Endothelial cell of umbilical vein (primary cell): ENCODE results near the gene ZNF92. TPM values are rescaled to one million over a fixed set of nuclear protein-coding genes. Genes with fewer than 3 reads are reported as not detected.
"Not testable (repeated sequence)": the region's sequence is repeated elsewhere in the genome, so short reads cannot be mapped to it uniquely, and the experiment has no call there.

Experiments
- BruUV-seq: library from RNA; stranded (reverse); fragments of 400-500 nt; replicated peaks from 2 replicates; lab custom pipeline; 2021; lab: Mats Ljungman, UMichigan
- CTCF ChIA-PET: fragments of 300-600, 350-600 bp; sonication (Branson Sonifier 250); formaldehyde crosslinking; loops from one replicate; lab custom pipeline; 2021; ENCODE audit warnings: antibody characterized with exemption, inconsistent platforms; lab: Charles Lee
- POLR2A ChIA-PET: fragments of 300-600, 350-600 bp; sonication (Branson Sonifier 250); formaldehyde crosslinking; loops from one replicate; lab custom pipeline; 2021; ENCODE audit warnings: antibody characterized with exemption, inconsistent platforms; lab: Charles Lee
- DNase-seq: peaks from one replicate; pipeline ENCODE4 v3.0.0-alpha.2; 2011; ENCODE audit warnings: low read depth, low spot score
- FAIRE-seq: peaks from 2 replicates; lab custom pipeline; 2011; peaks lifted over from hg19 to GRCh38; lab: Jason Lieb, UNC
- H2AFZ ChIP-seq: 2 replicates; pipeline ENCODE4 v1.6.0; 2012; ENCODE audit warnings: low read depth, low read length, control low read depth, inconsistent platforms
- H3K27ac ChIP-seq: 2 replicates; pipeline ENCODE4 v1.5.1; 2011; ENCODE audit warnings: low read depth, mild to moderate bottlenecking, control low read depth, low read length, moderate library complexity; ENCODE audit not compliant: insufficient read depth
- H3K27me3 ChIP-seq, 2 experiments: 2 replicates each; pipeline versions ENCODE4 v1.6.0 to v1.6.1; 2011; ENCODE audit warnings: low read length in 2 of 2, mixed read lengths in 1 of 2; ENCODE audit not compliant: control insufficient read depth in 2 of 2, insufficient read depth in 2 of 2
- H3K36me3 ChIP-seq, 2 experiments: 2 replicates in 1 of 2; 3 replicates in 1 of 2; pipeline ENCODE4 v1.5.1; 2011; ENCODE audit warnings: low read length in 2 of 2, mild to moderate bottlenecking in 1 of 2, moderate library complexity in 1 of 2; ENCODE audit not compliant: control insufficient read depth in 2 of 2, insufficient read depth in 2 of 2; ENCODE audit errors: extremely low read depth in 1 of 2
- H3K4me1 ChIP-seq: 3 replicates; pipeline ENCODE4 v1.5.1; 2011; ENCODE audit warnings: mild to moderate bottlenecking, low read length; ENCODE audit not compliant: control insufficient read depth, insufficient read depth; ENCODE audit errors: extremely low read depth
- H3K4me2 ChIP-seq: 2 replicates; pipeline ENCODE4 v1.6.1; 2011; ENCODE audit warnings: low read length, control low read depth, mixed read lengths; ENCODE audit not compliant: insufficient read depth
- H3K4me3 ChIP-seq, 3 experiments: fragments of 200-600 bp in 1 of 3; sonication (generic), shearing (Covaris generic) in 1 of 3; replicated peaks in 1 of 3; 2 replicates each; pipeline ENCODE4 v1.5.1; 2011 to 2016; ENCODE audit warnings: control low read depth in 3 of 3, low read length in 3 of 3, mild to moderate bottlenecking in 2 of 3, inconsistent platforms in 1 of 3, low read depth in 1 of 3, moderate library complexity in 1 of 3; ENCODE audit not compliant: insufficient read depth in 1 of 3
- H3K79me2 ChIP-seq: 2 replicates; pipeline ENCODE4 v1.6.0; 2012; ENCODE audit warnings: low read length, inconsistent platforms; ENCODE audit not compliant: control insufficient read depth, insufficient read depth
- H3K9ac ChIP-seq: replicated peaks from 2 replicates; pipeline ENCODE3; 2011; ENCODE audit warnings: low read length, control low read depth; ENCODE audit not compliant: insufficient read depth; ENCODE audit errors: extremely low read depth
- H3K9me1 ChIP-seq: replicated peaks from 3 replicates; pipeline ENCODE4 v1.6.0; 2011; ENCODE audit warnings: mild to moderate bottlenecking, low read length; ENCODE audit not compliant: control insufficient read depth, insufficient read depth; ENCODE audit errors: extremely low read depth
- H3K9me3 ChIP-seq: replicated peaks from 2 replicates; pipeline ENCODE4 v1.5.1; 2012; ENCODE audit warnings: low read length, inconsistent platforms; ENCODE audit not compliant: control insufficient read depth, insufficient read depth
- H4K20me1 ChIP-seq: replicated peaks from 2 replicates; pipeline ENCODE3; 2011; ENCODE audit warnings: mild to moderate bottlenecking, low read length; ENCODE audit not compliant: control insufficient read depth, insufficient read depth; ENCODE audit errors: extremely low read depth
- CTCF ChIP-seq, 2 donors: IDR thresholded peaks; 1 replicate in 1 of 2; 2 replicates in 1 of 2; pipeline ENCODE4 v1.5.1; 2011; ENCODE audit warnings: low read length in 2 of 2, mild to moderate bottlenecking in 2 of 2, moderate library complexity in 2 of 2, control low read depth in 1 of 2, inconsistent platforms in 1 of 2, low read depth in 1 of 2; ENCODE audit not compliant: insufficient read depth in 1 of 2; ENCODE audit errors: extremely low read depth in 1 of 2
- FOS ChIP-seq: IDR thresholded peaks from 2 replicates; pipeline ENCODE4 v1.6.1; 2011; ENCODE audit warnings: mild to moderate bottlenecking, low read length, moderate library complexity, borderline replicate concordance; ENCODE audit not compliant: insufficient read depth
- GATA2 ChIP-seq: IDR thresholded peaks from 2 replicates; pipeline ENCODE4 v1.7.0; 2011; ENCODE audit warnings: low read depth, mild to moderate bottlenecking, moderate library complexity, mixed read lengths, low read length; ENCODE audit not compliant: insufficient read length, insufficient read depth
- JUN ChIP-seq: IDR thresholded peaks from 2 replicates; pipeline ENCODE4 v1.6.1; 2011; ENCODE audit warnings: borderline replicate concordance, low read depth; ENCODE audit not compliant: insufficient read length, insufficient read depth
- MYC ChIP-seq: IDR thresholded peaks from one replicate; pipeline ENCODE4 v1.6.1; 2011; ENCODE audit warnings: mild to moderate bottlenecking, low read depth, low read length
- POLR2A ChIP-seq: IDR thresholded peaks from 2 replicates; pipeline ENCODE4 v1.6.1; 2012; ENCODE audit warnings: low read depth, mild to moderate bottlenecking, control low read depth, low read length
- dilution Hi-C: fragments of 300-500 bp; cut with MboI; formaldehyde crosslinking; loops from one replicate; pipeline ENCODE4 v1.15.0; 2019; ENCODE audit warnings: low sequenced_read_pairs; ENCODE audit not compliant: extremely low pct_ligation_motif_present
- intact Hi-C: fragments of 100-400 bp; cut with micrococcal nuclease; formaldehyde crosslinking; loops from one replicate; pipeline ENCODE4 v1.10.0; 2022
- polyA plus RNA-seq, 4 experiments: library from polyadenylated mRNA; depleted of rRNA in 3 of 4; stranded (reverse) in 3 of 4; unstranded in 1 of 4; fragments of >200 nt; gene quantifications; 2 replicates each; pipeline versions ENCODE4 v1.2.1 to v1.2.3, GENCODE V29; 2011 to 2012; ENCODE audit warnings: missing spikeins in 1 of 4
- total RNA-seq: library from RNA; stranded (reverse); gene quantifications from 2 replicates; pipeline ENCODE4 v1.2.3, GENCODE V29; 2021

The ZNF92 gene
- total and polyA plus RNA-seq, 2 donors (not counting 3 experiments of a cell fraction or from before 2014, with no cell fraction given), result 0.90 to 8.9 TPM

GRCh38 chr7:65447041-65447440 is 73.4 kb downstream of the ZNF92 start:
- H3K4me1 ChIP-seq, H3K4me2 ChIP-seq, H3K9me1 ChIP-seq, H2AFZ ChIP-seq, FAIRE-seq, H3K9ac ChIP-seq, H3K4me3 ChIP-seq, BruUV-seq, H4K20me1 ChIP-seq, dilution Hi-C loops, H3K27me3 ChIP-seq, H3K9me3 ChIP-seq, H3K27ac ChIP-seq, POLR2A ChIA-PET, H3K79me2 ChIP-seq, H3K36me3 ChIP-seq, DNase-seq: not testable (repeated sequence)
- intact Hi-C loops, result loop anchor here (10.0 kb wide), 1 partner anchor 232 kb away; no protein-coding TSS in a partner anchor
- peak in 1 of 2 donors; percentile 15 for TF ChIP-seq CTCF (IDR thresholded peaks at IDR 0.05; ENCODE audit: extremely low read depth in 1 of 2, insufficient read depth in 1 of 2, low read depth in 1 of 2, low read length in 2 of 2)
- CTCF ChIA-PET, result interaction anchor here (1.5 kb wide), 1 partner anchor 231 kb away, joined by 3 read pairs; no protein-coding TSS in a partner anchor

- BruUV-seq, result no TSS peak
- FAIRE-seq (no peak), DNase-seq (peak; percentile 31)
- H2AFZ ChIP-seq, result no peak overlapping the region
- no peaks in the 10 kb centered on the region for H3K9me3 ChIP-seq
- POLR2A ChIA-PET, result no interaction called here
- H3K9ac ChIP-seq, result no peak overlapping the region
- dilution Hi-C loops, result no loop called here
- no peak overlapping the region for H3K4me2 ChIP-seq
- H3K27me3 ChIP-seq, result no peaks in the 10 kb centered on the region
- intact Hi-C loops, result loop anchor here (2.0 to 10.0 kb wide), 2 partner anchors 76 to 234 kb away; partner anchors contain the start of gene ZNF92
- H4K20me1 ChIP-seq, result no peaks in the 10 kb centered on the region
- H3K79me2 ChIP-seq, result no peaks in the 10 kb centered on the region
- no peaks in the 10 kb centered on the region for H3K36me3 ChIP-seq
- TF ChIP-seq FOS (peak; percentile 59), POLR2A (no peak), JUN (peak; percentile 38), GATA2 (no peak), CTCF (IDR thresholded peaks at IDR 0.05; ENCODE audit: extremely low read depth in 1 of 2, insufficient read depth in 1 of 2, low read depth in 1 of 2, low read length in 2 of 2) (no peak), MYC (no peak)
- peaks cover 8% of the 10 kb centered on the region for H3K4me1 ChIP-seq
- CTCF ChIA-PET, result no interaction called here
- H3K9me1 ChIP-seq, result no peaks in the 10 kb centered on the region
- no peak overlapping the region for H3K27ac ChIP-seq
- H3K4me3 ChIP-seq, result no peak overlapping the region
These were observed 75.3 kb downstream of the ZNF92 start for GRCh38 chr7:65448816-65449504.
